Measurements from ENCODE around the gene NLE1. TPM values are rescaled to one million over a fixed set of nuclear protein-coding genes. Genes with fewer than 3 reads are reported as not detected.
"Not testable (repeated sequence)": the region's sequence is repeated elsewhere in the genome, so short reads cannot be mapped to it uniquely, and the experiment has no call there.

Gene NLE1
- polyA plus RNA-seq (ENCODE audit: insufficient read length), result 16.8 TPM

DNA sequence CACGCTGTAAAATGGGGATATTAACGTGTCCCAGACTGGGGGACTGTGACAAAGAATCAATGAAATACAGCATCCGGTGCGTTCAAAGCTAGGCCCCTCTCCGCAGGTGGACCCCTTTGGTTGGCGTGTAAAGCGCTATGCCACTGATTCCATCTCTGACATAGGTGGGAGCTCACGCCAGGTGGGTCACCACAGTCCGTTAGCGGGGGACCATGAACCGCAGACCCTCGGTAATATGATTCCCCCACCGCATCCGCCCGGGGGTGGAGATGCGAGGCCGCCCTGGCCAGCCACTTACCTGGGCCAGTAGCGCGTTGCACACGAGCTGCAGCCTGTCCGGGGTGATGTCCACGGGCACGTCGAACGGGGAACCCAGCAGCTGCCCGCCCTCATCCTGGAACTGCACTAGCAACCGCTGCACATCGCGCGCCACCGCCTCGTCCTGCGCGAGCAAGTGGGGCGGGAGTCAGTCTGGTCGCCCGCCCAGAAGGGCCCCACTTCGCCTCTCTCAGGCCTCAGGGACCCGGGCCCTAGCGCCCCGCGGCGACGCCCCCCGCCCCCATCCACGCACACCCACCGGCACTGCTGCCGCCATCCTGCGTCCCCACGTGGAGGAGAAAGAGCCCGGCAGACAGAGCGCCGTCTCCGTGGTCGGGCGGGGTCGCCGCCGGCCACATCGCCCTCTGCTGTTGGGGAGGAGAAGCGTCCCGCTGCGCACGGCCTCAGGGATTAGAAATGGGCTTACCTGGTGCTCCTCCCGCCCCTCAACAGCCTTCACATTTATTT, at the start of gene NLE1:
Gene NLE1, minus strand, starts transcription at position 623 of the 786 bp plus-strand sequence. Its CDS starts 28 bp downstream, at position 595.
- DNase-seq, result peak; percentile 79

DNA sequence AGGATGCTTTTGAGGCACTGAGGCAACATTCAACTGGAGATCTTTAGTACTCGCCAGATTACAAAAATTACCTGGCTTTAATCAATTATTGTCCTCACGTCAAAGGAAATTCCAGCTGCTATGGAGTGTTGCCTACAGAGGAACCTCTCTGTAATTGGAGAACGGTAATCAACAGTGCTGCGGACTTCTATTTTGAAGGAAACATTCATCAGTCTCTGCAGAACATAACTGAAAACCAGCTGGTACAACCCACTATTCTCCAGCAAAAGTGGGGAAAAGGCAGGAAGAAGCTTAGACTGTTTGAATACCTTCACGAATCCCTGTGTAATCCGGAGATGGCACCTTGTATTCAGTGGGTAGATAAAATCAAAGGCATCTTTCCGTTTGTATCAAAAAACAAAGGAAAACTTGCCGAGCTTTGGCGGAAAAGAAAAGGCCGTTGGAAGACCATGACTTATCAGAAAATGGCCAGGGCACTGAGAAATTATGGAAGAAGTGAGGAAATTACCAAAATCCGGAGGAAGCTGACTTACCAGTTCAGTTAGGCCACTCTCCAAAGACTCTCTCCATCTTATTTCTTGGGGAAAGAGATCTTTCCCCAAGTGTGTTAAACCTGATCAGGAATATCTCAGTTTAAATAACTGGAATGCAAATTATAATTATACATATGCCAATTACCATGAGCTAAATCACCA, 49.0 kb upstream of the NLE1 start:
- no peak for DNase-seq

DNA sequence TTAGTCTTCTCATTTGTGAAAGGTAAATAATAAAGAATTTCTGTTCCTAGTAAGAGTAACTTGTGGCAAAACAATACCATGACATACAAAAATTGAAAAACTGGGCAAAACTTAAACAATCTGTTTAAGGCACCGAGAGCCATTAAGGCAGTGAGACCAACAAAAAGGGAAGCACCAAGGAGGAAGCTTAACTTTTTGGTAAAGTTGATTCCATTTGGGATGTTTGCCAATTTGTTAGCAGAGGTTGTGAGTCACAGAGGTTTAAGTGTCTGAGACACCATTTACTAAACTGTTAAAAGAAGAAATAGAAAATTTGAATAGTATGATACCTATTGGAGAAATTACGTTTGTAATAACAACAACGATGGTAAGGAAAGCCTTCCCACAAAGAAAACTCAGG, 47.2 kb upstream of the NLE1 start:
- DNase-seq, result no peak

DNA sequence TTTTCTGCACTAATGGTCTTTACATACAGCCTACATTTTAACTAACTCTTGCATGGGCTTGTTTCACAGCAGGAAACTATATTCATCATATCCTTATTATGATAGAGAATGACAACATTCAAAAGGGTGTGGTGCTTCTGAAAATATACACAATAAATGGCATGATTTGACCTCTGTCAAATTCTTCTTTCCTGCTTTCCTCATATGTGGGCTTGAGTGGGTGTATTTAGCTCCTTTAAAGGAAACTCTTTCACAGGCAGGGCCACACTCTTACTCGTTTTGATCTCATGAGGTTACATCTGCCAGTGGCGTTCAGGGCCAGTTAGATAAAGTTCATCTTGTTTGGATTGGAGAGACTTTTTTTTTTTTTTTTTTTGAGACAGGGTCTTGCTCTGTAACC, 46.0 kb upstream of the NLE1 start:
- DNase-seq, result no peak

DNA sequence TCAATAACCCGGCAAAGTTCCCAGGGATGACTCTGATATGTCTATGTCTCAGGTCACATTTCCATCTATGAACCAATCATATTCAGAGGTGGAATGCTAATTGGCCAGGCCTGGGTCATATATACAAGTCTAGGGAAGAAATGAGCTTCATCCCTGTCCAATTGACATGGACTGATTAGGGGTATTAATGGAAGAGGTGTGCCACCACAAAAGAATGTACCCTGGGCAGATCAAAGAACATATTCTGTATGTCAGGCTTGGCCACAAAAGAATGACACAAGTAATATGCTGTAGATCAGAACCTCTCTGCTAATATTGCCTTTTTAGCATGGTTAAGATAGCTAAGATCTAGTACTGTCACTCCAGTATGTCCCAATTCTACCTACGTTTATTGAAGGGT, 45.4 kb upstream of the NLE1 start:
- no peak for DNase-seq

DNA sequence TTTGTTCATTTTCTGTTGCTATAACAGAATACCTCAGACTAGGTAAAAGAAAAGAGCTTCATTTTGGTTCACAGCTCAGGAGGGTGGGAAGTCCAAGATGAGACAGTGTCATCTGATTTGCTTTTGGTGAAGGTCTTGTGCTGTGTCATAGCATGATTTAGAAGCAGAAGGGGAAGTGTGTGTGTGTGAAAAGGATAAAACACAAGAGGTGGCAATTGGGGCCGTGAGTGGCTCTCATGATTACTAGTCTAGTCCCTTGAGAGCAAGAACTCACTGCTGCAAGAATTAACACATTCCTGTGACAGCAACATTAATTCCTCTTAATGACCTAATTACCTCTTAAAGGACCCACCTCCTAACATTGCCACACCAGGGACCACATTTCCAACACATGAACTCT, 43.7 kb upstream of the NLE1 start:
- no peak for DNase-seq

DNA sequence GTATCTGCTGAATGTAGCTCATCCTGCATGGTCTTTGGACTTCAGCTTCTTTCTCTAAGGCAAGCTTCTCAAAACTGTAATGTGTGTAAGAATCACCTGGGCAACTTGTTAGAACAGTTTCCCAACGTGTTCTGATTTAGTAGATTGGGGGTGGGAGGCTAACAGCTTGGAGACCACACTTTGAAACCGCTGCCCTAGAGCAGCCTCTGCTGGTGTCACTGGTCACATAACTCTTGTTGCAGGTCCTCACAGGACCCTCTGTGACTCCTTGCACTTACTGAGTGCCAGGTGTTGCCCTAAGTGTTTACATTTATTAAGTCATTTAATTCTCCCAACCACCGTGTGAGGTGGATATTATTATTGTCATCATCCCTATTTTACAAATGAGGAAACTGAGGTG, 42.2 kb upstream of the NLE1 start:
- DNase-seq, result no peak

DNA sequence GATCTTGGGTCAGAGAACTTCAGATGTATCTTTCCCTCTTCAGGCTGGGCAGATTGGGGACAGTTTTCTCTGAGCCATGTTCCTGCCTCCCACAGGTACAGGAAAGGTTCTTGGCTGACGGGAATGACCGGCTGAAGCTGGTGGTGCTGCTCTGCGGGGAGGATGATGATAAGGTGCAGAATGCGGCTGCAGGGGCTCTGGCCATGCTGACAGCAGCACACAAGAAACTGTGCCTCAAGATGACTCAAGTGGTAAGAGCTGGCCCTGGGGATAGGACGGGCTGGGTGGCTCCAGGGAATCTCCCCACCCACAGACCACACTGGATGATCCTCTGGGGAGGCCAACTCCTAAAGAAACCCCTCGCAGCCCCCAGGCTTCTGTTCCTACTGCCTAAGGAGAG, 41.2 kb upstream of the NLE1 start:
- no peak for DNase-seq

DNA sequence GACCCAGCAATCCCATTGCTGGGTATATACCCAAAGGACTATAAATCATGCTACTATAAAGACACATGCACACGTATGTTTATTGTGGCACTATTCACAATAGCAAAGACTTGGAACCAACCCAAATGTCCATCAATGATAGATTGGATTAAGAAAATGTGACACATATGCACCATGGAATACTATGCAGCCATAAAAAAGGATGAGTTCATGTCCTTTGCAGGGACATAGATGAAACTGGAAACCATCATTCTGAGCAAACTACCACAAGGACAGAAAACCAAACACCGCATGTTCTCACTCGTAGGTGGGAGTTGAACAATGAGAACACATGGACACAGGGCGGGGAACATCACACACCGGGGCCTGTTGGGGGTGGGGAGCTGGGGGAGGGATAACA, 37.3 kb upstream of the NLE1 start:
- not testable (repeated sequence) for DNase-seq

DNA sequence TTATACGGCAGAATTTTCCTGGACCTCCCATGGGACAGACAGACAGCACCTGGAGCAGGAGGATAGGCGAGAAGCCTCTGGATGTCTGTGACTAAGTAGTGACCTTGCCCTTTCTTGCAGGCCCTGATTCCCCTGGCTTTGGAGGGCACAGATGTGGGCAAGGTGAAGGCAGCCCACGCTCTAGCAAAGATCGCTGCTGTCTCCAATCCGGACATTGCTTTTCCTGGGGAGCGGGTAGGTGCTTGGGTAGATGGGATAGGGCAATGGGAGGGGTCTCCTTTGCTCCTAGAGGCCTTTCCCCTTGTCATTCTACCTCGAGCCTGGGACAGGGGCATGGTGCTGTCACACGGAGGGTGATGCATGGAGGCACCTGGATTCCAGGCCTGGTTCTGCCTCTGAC, 34.8 kb upstream of the NLE1 start:
- no peak for DNase-seq

DNA sequence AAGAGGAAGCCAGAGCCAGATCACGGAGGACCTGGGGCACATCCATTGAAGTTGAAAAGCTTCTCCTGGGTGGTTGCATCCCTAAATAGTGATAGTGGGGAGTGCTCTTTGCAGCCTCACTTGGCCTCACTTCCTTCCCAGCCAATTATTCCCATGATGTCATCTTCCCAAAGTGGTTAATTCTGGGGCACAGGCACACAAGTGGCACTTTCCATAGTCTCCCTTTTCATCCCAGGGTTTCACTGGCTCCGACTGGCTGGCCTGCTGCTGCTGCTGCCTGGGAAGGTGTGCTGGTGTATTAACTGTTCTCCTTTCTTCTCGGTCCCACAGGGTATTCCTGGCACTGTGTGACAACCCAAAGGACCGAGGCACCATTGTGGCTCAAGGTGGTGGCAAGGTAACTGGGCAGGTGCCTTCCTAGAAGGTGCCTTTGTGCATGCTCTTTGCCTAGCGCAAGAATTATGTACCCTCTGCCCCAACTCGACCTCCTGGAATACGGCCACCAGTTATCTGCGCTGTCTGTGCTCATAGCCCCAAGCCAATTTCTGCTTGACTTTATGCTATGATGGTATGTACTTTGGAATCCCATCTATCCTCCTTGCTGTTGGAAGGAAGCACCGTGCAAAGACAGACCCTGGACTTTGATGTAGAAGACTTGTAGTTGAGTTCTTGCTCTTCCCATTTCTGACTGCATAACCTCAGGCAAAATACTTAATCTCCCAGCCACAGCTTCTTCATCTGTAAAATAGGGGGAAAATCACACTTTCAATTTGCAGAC, 33.7 kb upstream of the NLE1 start:
- no peak for DNase-seq

DNA sequence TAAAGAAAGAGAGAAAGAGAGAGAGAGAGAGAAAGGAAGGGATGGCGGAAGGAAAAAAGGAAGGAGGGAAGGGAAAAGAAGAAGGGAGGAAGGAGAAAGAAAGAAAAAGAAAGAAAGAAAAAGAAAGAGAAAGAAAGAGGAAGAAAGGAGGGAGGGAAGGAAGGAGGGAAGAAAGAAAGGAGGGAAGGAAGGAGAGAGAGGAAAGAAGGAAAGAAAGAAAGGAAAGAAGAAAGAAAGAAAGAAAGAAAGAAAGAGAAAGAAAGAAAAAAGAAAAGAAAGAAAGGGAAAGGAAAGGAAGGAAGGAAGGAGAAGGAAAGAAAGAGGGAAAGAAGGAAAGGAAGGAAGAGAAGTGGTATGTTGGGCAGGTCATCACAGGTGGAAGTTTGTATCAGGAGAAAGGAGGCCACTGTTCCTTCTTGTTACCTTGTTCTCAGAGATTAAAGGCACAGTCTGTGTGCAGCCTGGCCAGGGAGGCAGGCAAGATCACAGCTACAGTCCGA, 32.8 kb upstream of the NLE1 start:
- DNase-seq, result no peak

DNA sequence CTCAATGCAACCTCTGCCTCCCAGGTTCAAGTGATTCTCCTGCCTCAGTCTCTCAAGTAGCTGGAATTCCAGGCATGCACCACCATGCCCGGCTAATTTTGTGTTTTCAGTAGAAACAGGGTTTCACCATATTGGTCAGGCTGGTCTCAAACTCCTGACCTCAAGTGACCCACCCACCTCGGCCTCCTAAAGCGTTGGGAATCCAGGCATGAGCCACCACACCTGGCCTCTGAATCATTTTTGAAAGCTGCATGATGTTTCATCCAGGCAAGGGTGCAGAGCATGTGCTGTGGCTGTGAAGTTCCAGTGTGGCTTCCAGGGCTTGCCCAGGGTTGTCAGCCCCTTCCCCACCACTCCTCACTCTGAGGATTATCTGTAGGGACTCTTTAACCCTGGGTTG, 30.2 kb upstream of the NLE1 start:
- DNase-seq, result not testable (repeated sequence)

DNA sequence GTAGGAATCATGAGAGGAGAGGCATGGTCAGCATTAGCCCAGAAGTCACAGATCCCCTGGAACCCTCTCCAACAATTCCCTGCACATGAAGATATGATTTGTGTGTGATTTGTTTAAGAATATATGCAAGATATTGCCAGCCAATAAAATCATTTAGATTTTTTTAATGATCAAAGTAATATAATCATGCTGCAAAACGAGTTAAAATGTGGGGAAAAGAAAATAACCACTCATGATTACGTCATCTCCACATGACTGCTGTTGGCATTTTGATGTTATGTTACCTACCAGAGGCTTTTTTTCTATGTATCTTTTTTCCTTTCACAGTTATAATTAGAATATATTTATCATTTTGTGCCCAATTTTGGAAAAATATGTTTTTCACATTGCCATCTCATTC, 29.7 kb upstream of the NLE1 start:
- DNase-seq, result no peak

DNA sequence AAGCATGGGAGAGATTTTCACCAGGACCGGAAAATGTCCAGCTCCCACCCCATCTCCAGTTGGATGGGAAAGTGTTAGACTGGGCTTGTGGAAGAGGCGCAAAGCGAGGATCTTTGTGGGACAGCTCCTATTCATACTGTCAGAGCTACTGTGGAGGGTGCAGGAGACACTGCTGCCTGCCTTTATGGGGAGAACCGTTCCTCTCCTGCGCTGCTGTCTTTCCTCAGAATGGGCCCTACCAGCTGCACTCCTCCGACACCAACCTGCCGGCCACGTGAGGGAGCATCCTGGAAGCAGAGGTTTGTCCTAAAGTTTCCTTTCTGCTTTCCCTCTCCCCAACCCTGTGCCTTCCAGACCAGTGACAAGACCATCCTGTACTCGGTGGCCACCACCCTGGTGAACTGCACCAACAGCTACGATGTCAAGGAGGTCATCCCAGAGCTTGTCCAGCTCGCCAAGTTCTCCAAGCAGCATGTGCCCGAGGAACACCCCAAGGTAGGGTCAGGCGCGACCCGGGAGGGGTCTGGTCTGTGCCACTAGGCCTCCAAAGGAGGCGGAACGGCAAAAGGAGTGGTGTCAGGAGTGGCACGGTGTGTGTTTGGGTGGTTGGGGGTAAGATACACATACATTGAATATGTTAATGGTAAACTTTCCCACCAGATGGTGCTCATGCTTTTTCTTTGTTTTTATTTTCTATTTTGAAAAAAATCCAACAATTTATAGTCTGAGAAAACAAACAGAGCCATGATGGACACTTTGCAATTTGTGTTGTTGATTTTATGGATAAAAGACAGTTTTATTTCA, 29.1 kb upstream of the NLE1 start:
- no peak for DNase-seq

DNA sequence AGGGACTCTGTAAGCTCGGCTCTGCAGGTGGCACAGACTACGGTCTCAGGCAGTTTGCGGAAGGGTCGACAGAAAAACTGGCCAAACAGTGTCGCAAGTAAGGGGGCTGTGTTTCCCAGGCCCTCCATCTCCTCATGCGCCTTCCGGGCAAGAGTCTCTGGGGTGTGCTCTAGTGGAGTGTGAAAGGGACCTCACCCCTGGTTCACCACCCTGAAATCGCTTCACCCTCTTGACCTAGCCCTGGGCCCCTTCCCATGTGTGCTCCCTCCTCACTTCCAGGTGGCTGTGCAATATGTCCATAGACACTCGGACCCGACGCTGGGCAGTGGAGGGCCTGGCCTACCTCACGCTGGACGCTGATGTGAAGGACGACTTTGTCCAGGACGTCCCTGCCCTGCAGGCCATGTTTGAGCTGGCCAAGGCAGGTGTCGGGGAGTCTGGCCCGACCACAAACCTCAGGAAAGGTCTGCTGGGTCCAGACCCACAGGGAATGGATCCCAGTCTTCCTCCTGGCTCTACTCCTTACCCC, 27.8 kb upstream of the NLE1 start:
- no peak for DNase-seq

DNA sequence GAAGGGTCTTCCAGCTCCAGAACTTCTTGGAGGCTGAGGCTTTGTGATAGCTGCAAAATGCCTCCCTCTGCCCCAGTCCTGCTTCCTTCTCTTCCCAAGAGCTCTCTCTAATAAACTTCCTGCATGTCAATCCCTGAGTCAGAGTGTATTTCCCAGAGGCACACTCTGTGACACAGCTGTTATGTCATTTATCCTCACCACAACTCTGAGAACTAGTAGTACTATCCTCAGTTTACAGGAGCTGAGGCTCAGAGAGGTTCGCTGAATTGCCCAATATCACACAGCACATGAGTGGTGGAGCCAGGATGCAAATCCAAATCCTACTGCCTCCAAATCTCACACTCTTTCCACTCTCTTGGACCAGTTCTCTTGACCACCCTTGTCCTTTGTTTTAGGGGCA, 25.6 kb upstream of the NLE1 start:
- DNase-seq, result no peak

DNA sequence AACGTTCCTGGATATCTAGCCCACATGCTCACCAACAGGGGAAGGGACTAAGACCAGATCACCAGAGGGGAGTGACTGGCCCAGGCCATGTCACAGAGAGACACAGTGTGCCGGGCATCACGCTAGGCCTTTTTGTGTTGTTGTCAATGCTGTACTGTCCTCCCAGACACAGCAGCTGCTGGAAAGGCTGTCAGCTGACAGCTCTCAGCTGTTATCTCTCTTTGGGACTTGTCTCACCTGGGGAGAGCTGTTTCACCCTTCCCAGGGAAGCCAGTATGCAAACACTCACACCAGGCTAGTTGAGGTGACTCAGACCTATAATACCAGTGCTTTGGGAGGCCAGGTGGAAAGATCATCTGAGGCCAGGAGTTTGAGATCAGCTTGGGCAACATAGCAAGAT, 24.9 kb upstream of the NLE1 start:
- DNase-seq, result no peak

DNA sequence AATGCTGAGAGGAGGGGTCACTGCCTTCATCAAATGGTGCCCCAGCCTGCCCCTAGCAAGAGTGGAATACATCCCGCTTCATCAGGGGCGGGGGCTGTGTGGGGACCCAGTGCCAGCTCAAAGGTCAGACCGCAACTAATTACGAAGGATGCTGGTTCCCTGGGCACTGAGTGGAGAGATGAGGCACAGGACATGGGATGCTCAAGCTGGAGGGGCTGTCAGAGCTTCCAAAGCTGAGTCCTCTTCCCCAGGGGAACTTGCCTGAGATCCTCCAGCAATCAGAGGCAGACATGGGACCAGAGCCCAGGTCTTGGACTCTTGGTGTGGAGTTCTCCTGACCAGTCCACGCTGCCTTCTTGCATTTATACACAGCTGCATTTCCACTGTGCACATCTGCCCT, 24.4 kb upstream of the NLE1 start:
- DNase-seq, result no peak

DNA sequence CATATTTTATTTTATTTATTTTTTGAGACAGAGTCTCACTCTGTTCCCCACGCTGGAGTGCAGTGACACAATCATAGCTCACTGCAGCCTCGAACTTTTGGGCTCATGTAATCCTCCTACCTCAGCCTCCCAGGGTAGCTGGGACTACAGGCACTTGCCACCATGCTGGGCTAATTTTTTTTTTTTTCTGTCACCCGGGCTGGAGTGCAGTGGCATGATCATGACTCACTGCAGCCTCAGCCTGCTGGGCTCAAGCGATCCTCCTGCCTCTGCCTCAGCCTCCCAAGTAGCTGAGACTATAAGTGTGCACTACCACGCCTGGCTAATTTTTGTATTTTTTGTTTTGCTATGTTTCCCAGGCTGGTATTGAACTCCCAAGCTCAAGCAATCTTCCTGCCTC, 22.6 kb upstream of the NLE1 start:
- no peak for DNase-seq

DNA sequence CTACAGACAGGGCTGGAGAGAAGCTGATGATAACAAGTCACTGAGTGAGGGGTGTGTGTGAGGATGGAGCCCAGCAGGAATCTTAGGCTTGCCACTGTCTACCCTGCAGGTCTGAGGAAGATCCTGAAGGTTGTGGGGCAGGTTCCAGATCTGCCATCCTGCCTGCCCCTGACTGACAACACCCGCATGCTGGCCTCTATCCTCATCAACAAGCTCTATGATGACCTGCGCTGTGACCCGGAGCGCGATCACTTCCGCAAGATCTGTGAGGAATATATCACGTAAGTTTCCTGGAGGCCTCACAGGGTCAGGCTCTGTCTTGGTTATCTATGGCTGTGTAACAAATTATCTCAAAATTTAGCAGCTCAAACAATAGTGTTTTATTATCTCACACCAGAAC, 21.8 kb upstream of the NLE1 start:
- DNase-seq, result no peak

DNA sequence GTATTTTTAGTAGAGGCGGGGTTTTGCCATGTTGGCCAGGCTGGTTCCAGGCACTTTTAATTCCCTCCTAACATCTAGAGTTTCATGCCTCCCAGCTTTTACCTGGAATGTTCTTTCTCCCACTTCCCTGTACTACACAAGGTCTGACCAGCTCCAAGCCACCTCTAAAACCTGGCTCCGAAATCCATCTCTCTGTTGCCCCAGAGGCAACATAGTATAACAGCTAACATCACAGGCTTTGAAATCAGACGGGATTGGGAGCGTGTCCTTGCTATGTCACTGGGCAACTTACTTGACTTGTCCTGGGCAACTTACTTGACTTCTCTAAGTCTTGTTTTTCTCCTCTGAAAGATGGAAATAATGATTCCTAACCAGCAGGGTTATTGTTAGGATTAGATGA, 20.7 kb upstream of the NLE1 start:
- DNase-seq, result no peak
